ENCODE measurements around the gene ACER3. TPM values are rescaled to one million over a fixed set of nuclear protein-coding genes. Genes with fewer than 3 reads are reported as not detected.

ACER3 gene
- polyA plus RNA-seq, 1 donor from 2014 or later: 14.9 TPM

GRCh38 chr11:77071077-77071476 is 210.4 kb downstream of the ACER3 start:
- Histone ChIP-seq H3K9ac (ENCODE audit: low read length) (no peak overlapping the region), H3K9me3 (ENCODE audit: low read length) (no peaks in the 10 kb centered on the region), H3K4me3 (ENCODE audit: low read length) (no peak overlapping the region), H2AFZ (ENCODE audit: low read depth, low read length) (no peak overlapping the region), H3K79me2 (replicated peaks; ENCODE audit: insufficient read depth, low read length) (no peaks in the 10 kb centered on the region), H3K4me2 (ENCODE audit: low read length) (no peak overlapping the region), H3K27ac (ENCODE audit: low read length) (no peak overlapping the region), H3K27me3 (ENCODE audit: insufficient read depth, low read depth, low read length) (no peaks in the 10 kb centered on the region), H4K20me1 (ENCODE audit: insufficient read depth) (no peaks in the 10 kb centered on the region), H3K9me2 (ENCODE audit: insufficient read depth, low read length) (no peaks in the 10 kb centered on the region), H3F3A (ENCODE audit: insufficient read depth, low read length, poor library complexity, severe bottlenecking) (no peaks in the 10 kb centered on the region), H3K36me3 (ENCODE audit: insufficient read depth, low read length) (no peaks in the 10 kb centered on the region)
- TF ChIP-seq TAF1 (IDR thresholded peaks at IDR 0.05; ENCODE audit: low read depth) (no peak), MXI1 (conservative IDR thresholded peaks at IDR 0.05; ENCODE audit: poor library complexity, severe bottlenecking) (no peak), EP300 (conservative IDR thresholded peaks at IDR 0.05; ENCODE audit: poor library complexity, severe bottlenecking) (no peak), RAD21 (conservative IDR thresholded peaks at IDR 0.05) (no peak), EZH2 (IDR thresholded peaks at IDR 0.05; ENCODE audit: borderline replicate concordance, insufficient read depth, low read length, poor library complexity, severe bottlenecking) (no peak), SMC3 (conservative IDR thresholded peaks at IDR 0.05; ENCODE audit: poor library complexity) (no peak), POLR2AphosphoS5 (IDR thresholded peaks at IDR 0.05) (no peak)
- TF ChIP-seq, protein P1, sequence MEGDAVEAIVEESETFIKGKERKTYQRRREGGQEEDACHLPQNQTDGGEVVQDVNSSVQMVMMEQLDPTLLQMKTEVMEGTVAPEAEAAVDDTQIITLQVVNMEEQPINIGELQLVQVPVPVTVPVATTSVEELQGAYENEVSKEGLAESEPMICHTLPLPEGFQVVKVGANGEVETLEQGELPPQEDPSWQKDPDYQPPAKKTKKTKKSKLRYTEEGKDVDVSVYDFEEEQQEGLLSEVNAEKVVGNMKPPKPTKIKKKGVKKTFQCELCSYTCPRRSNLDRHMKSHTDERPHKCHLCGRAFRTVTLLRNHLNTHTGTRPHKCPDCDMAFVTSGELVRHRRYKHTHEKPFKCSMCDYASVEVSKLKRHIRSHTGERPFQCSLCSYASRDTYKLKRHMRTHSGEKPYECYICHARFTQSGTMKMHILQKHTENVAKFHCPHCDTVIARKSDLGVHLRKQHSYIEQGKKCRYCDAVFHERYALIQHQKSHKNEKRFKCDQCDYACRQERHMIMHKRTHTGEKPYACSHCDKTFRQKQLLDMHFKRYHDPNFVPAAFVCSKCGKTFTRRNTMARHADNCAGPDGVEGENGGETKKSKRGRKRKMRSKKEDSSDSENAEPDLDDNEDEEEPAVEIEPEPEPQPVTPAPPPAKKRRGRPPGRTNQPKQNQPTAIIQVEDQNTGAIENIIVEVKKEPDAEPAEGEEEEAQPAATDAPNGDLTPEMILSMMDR (IDR thresholded peaks at IDR 0.05; ENCODE audit: poor library complexity, severe bottlenecking): no peak
- TF ChIP-seq, protein P2, sequence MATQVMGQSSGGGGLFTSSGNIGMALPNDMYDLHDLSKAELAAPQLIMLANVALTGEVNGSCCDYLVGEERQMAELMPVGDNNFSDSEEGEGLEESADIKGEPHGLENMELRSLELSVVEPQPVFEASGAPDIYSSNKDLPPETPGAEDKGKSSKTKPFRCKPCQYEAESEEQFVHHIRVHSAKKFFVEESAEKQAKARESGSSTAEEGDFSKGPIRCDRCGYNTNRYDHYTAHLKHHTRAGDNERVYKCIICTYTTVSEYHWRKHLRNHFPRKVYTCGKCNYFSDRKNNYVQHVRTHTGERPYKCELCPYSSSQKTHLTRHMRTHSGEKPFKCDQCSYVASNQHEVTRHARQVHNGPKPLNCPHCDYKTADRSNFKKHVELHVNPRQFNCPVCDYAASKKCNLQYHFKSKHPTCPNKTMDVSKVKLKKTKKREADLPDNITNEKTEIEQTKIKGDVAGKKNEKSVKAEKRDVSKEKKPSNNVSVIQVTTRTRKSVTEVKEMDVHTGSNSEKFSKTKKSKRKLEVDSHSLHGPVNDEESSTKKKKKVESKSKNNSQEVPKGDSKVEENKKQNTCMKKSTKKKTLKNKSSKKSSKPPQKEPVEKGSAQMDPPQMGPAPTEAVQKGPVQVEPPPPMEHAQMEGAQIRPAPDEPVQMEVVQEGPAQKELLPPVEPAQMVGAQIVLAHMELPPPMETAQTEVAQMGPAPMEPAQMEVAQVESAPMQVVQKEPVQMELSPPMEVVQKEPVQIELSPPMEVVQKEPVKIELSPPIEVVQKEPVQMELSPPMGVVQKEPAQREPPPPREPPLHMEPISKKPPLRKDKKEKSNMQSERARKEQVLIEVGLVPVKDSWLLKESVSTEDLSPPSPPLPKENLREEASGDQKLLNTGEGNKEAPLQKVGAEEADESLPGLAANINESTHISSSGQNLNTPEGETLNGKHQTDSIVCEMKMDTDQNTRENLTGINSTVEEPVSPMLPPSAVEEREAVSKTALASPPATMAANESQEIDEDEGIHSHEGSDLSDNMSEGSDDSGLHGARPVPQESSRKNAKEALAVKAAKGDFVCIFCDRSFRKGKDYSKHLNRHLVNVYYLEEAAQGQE (IDR thresholded peaks at IDR 0.05; ENCODE audit: borderline replicate concordance): no peak

DNA sequence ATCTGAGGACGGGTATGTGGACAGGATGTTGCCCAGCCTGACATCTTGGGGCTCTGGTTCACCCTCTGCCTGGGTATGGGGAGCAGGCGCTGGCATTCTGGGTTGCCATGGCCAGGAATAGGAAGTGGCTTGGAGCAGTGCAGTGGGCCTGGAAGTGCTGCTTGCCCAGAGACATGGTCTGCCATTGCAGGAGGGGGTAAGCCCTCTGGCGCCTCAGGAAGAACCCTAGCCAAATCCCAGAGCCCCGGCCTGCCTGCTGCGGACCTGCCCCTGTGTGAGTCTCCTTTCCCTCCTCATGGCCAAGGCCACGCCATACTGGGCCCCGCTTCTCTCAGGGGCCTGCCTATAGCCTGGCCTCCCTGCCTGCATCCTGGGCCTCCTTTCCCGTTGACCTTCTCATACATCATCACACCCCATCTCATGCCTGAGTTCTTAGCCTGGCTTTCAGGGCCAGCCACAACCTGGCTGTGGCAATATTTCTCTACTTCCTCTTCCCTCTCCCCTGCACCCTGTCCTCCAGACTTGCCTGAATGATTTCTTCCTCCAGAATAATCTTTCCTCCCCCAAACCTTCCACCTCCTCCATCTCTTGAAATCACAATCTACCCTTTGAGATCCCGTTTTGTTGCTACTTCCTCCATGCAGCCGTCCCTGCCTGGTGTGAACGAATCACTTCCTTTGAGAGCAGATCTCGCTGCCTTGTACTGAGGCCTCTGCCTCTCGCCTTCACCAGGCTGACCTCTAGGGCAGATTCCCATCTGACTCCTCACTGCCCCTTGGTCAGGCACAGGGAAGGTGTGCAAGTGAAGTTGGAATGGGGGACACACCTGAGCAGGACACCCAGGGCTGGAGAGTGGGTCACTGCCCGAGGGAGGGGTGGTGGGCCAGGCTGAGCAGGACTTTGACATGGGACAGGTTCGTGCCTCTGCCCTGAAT is 211.2 kb downstream of the ACER3 start:
- Histone ChIP-seq H3K79me2 (replicated peaks; ENCODE audit: insufficient read depth, low read length) (no peaks in the 10 kb centered on the region), H3K9ac (ENCODE audit: low read length) (no peak overlapping the region), H3K4me3 (ENCODE audit: low read length) (no peak overlapping the region), H3K9me2 (ENCODE audit: insufficient read depth, low read length) (no peaks in the 10 kb centered on the region), H2AFZ (ENCODE audit: low read depth, low read length) (no peak overlapping the region), H3F3A (ENCODE audit: insufficient read depth, low read length, poor library complexity, severe bottlenecking) (no peaks in the 10 kb centered on the region), H3K9me3 (ENCODE audit: low read length) (no peaks in the 10 kb centered on the region), H3K27ac (ENCODE audit: low read length) (no peak overlapping the region), H3K36me3 (ENCODE audit: insufficient read depth, low read length) (no peaks in the 10 kb centered on the region), H3K27me3 (ENCODE audit: insufficient read depth, low read depth, low read length) (no peaks in the 10 kb centered on the region), H3K4me2 (ENCODE audit: low read length) (no peak overlapping the region), H4K20me1 (ENCODE audit: insufficient read depth) (no peaks in the 10 kb centered on the region)
- TF ChIP-seq TAF1 (IDR thresholded peaks at IDR 0.05; ENCODE audit: low read depth): no peak
- no peak for TF ChIP-seq SMC3 (conservative IDR thresholded peaks at IDR 0.05; ENCODE audit: poor library complexity)
- TF ChIP-seq, protein P1 (IDR thresholded peaks at IDR 0.05; ENCODE audit: poor library complexity, severe bottlenecking): no peak
